ENCODE data around the gene KCNS1.
"Not testable (repeated sequence)": the region's sequence is repeated elsewhere in the genome, so short reads cannot be mapped to it uniquely, and the experiment has no call there.

Gene KCNS1

GRCh38 chr20:45067558-45067957, 33.4 kb downstream of the KCNS1 start:
- H3K4me3 ChIP-seq (ENCODE audit: low read length), result no peak overlapping the region
- H3K9me3 ChIP-seq (ENCODE audit: control insufficient read depth, low read length), result no peaks in the 10 kb centered on the region
- no peak overlapping the region for H3K9ac ChIP-seq (ENCODE audit: low read length)
- no peaks in the 10 kb centered on the region for H3K4me1 ChIP-seq (ENCODE audit: control insufficient read depth, insufficient read depth, low read length)
- H3K27me3 ChIP-seq (ENCODE audit: control insufficient read depth, insufficient read depth, low read length), result no peaks in the 10 kb centered on the region
- no peaks in the 10 kb centered on the region for H3K36me3 ChIP-seq (ENCODE audit: control insufficient read depth, insufficient read depth, low read length)

GRCh38 chr20:45067087-45067486, 33.8 kb downstream of the KCNS1 start:
- H3K4me3 ChIP-seq (ENCODE audit: low read length), result no peak overlapping the region
- H3K36me3 ChIP-seq (ENCODE audit: control insufficient read depth, insufficient read depth, low read length), result no peaks in the 10 kb centered on the region
- no peak overlapping the region for H3K9ac ChIP-seq (ENCODE audit: low read length)
- H3K27me3 ChIP-seq (ENCODE audit: control insufficient read depth, insufficient read depth, low read length), result no peaks in the 10 kb centered on the region
- H3K9me3 ChIP-seq (ENCODE audit: control insufficient read depth, low read length), result no peaks in the 10 kb centered on the region
- H3K4me1 ChIP-seq (ENCODE audit: control insufficient read depth, insufficient read depth, low read length), result no peaks in the 10 kb centered on the region

- Histone ChIP-seq H3K9ac (ENCODE audit: low read length) (no peak overlapping the region), H3K4me3 (ENCODE audit: low read length) (no peak overlapping the region), H3K36me3 (ENCODE audit: control insufficient read depth, insufficient read depth, low read length) (no peaks in the 10 kb centered on the region), H3K27me3 (ENCODE audit: control insufficient read depth, insufficient read depth, low read length) (no peaks in the 10 kb centered on the region), H3K9me3 (ENCODE audit: control insufficient read depth, low read length) (no peaks in the 10 kb centered on the region), H3K4me1 (ENCODE audit: control insufficient read depth, insufficient read depth, low read length) (no peaks in the 10 kb centered on the region)
These were observed 34.6 kb downstream of the KCNS1 start for GRCh38 chr20:45066372-45066771.

DNA sequence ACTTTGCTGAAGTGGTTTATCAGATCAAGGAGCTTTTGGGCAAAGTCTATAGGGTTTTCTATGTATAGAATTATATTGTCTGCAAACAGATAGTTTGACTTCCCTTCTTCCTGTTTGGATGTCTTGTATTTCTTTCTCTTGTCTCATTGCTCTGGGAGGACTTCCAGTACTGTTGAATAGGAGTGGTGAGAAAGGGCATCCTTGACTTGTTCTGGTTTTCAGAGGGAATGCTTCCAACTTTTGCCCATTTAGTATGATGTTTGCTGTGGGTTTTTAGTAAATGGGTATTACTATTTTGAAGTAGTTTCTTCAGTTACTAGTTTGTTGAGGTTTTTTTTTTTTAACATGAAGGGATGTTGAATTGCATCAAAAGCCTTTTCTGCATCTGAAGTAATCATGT, 36.1 kb downstream of the KCNS1 start:
- Histone ChIP-seq H3K9me3 (ENCODE audit: control insufficient read depth, low read length) (no peaks in the 10 kb centered on the region), H3K4me1 (ENCODE audit: control insufficient read depth, insufficient read depth, low read length) (no peaks in the 10 kb centered on the region), H3K9ac (ENCODE audit: low read length) (no peak overlapping the region), H3K4me3 (ENCODE audit: low read length) (no peak overlapping the region), H3K36me3 (ENCODE audit: control insufficient read depth, insufficient read depth, low read length) (no peaks in the 10 kb centered on the region), H3K27me3 (ENCODE audit: control insufficient read depth, insufficient read depth, low read length) (no peaks in the 10 kb centered on the region)

- not testable (repeated sequence) for H3K9ac ChIP-seq (ENCODE audit: low read length); H3K36me3 ChIP-seq (ENCODE audit: control insufficient read depth, insufficient read depth, low read length); H3K4me3 ChIP-seq (ENCODE audit: low read length); H3K4me1 ChIP-seq (ENCODE audit: control insufficient read depth, insufficient read depth, low read length); H3K27me3 ChIP-seq (ENCODE audit: control insufficient read depth, insufficient read depth, low read length); H3K9me3 ChIP-seq (ENCODE audit: control insufficient read depth, low read length)
These were observed 37.8 kb downstream of the KCNS1 start for GRCh38 chr20:45063107-45063506.

DNA sequence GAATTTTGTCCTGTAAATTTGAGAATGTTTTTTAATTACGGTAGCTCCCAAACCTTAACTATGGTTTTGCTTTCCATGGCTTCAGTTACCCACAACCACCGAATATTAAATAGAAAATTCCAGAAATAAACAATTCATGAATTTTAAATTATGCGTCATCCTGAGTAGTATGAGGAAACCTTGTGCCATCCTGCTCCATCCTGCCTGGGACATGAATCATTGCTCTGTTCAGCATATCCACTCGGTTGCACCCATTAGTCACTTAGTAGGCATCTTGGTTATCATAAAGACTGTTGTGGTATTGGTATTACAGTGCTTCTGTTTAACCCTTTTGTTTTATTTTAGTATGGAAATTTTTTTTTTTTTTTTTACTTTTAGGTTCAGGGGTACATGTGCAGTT, 39.7 kb downstream of the KCNS1 start:
- H3K36me3 ChIP-seq (ENCODE audit: control insufficient read depth, insufficient read depth, low read length), result no peaks in the 10 kb centered on the region
- H3K9ac ChIP-seq (ENCODE audit: low read length), result no peak overlapping the region

DNA sequence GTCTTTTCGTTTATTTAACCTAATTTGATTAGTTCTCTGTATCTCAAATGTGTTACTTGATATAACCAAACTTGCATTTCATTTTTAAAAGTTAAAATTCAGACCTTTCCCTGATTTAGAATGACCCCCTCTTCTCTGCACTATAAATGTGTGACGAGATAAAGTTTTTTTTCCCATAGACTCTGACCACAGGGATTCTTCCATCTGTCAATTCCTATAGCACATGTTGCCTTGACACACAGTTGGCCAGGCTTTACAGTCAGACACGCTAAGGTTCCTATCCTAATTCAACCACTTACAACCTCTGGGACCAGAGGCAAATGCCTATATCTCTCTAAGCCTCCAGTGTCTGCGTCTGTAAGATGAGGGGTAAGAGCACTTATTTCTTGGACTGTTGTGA, 40.6 kb downstream of the KCNS1 start:
- Histone ChIP-seq H3K27me3 (ENCODE audit: control insufficient read depth, insufficient read depth, low read length) (no peaks in the 10 kb centered on the region), H3K9ac (ENCODE audit: low read length) (no peak overlapping the region), H3K4me1 (ENCODE audit: control insufficient read depth, insufficient read depth, low read length) (peaks cover 10% of the 10 kb centered on the region), H3K4me3 (ENCODE audit: low read length) (no peak overlapping the region), H3K36me3 (ENCODE audit: control insufficient read depth, insufficient read depth, low read length) (no peaks in the 10 kb centered on the region), H3K9me3 (ENCODE audit: control insufficient read depth, low read length) (no peaks in the 10 kb centered on the region)

More for the DNA sequence above, 39.7 kb downstream of the KCNS1 start:
- no peaks in the 10 kb centered on the region for H3K27me3 ChIP-seq (ENCODE audit: control insufficient read depth, insufficient read depth, low read length)
- peaks cover 9% of the 10 kb centered on the region for H3K4me1 ChIP-seq (ENCODE audit: control insufficient read depth, insufficient read depth, low read length)
- no peaks in the 10 kb centered on the region for H3K9me3 ChIP-seq (ENCODE audit: control insufficient read depth, low read length)
- no peak overlapping the region for H3K4me3 ChIP-seq (ENCODE audit: low read length)

GRCh38 chr20:45059022-45059728, 41.8 kb downstream of the KCNS1 start:
- no peak overlapping the region for H3K9ac ChIP-seq (ENCODE audit: low read length)
- H3K9me3 ChIP-seq (ENCODE audit: control insufficient read depth, low read length), result no peaks in the 10 kb centered on the region
- H3K4me1 ChIP-seq (ENCODE audit: control insufficient read depth, insufficient read depth, low read length), result peaks cover 10% of the 10 kb centered on the region
- no peak overlapping the region for H3K4me3 ChIP-seq (ENCODE audit: low read length)
- no peaks in the 10 kb centered on the region for H3K27me3 ChIP-seq (ENCODE audit: control insufficient read depth, insufficient read depth, low read length)
- H3K36me3 ChIP-seq (ENCODE audit: control insufficient read depth, insufficient read depth, low read length), result no peaks in the 10 kb centered on the region

DNA sequence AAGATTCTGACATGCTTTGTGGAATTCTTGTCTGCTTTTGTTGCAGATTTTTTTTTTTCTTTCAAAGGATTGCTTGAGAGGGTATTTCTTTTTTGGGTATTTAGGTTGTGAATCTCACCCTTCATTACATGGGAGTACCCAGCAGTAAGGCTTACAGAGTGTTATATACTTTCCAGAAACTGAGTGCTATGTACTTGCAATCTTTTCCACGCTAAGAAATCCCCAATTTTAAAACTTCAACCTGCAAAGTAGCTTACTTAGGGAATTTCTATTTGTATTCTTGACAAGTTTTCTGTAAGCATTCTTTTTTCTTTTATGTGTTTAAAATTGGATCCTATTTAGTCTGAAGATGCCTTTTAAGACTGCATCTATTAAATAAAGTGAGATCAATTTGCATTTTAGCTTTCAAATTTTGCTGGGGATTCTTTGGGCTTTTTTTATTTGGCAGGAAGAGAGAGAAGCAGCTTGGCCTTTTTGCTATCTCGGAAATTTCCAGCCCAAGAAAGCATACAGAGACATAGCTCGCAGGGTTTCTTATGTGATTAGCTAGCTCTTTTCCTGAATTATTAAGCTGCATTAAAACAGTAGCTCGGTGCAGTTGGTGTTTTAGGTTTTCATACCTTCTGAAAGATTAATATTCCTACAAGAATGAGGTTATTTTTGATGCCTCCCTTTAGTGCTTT, 42.6 kb downstream of the KCNS1 start:
- Histone ChIP-seq H3K36me3 (ENCODE audit: control insufficient read depth, insufficient read depth, low read length) (no peaks in the 10 kb centered on the region), H3K9me3 (ENCODE audit: control insufficient read depth, low read length) (no peaks in the 10 kb centered on the region), H3K4me3 (ENCODE audit: low read length) (no peak overlapping the region), H3K9ac (ENCODE audit: low read length) (no peak overlapping the region), H3K27me3 (ENCODE audit: control insufficient read depth, insufficient read depth, low read length) (no peaks in the 10 kb centered on the region), H3K4me1 (ENCODE audit: control insufficient read depth, insufficient read depth, low read length) (peaks cover 10% of the 10 kb centered on the region)

- Histone ChIP-seq H3K4me1 (ENCODE audit: control insufficient read depth, insufficient read depth, low read length) (peaks cover 10% of the 10 kb centered on the region), H3K27me3 (ENCODE audit: control insufficient read depth, insufficient read depth, low read length) (no peaks in the 10 kb centered on the region), H3K9ac (ENCODE audit: low read length) (no peak overlapping the region), H3K36me3 (ENCODE audit: control insufficient read depth, insufficient read depth, low read length) (no peaks in the 10 kb centered on the region), H3K4me3 (ENCODE audit: low read length) (no peak overlapping the region), H3K9me3 (ENCODE audit: control insufficient read depth, low read length) (no peaks in the 10 kb centered on the region)
These were observed 44.3 kb downstream of the KCNS1 start for GRCh38 chr20:45056473-45057173.

GRCh38 chr20:45055056-45055455, 45.9 kb downstream of the KCNS1 start:
- Histone ChIP-seq H3K27me3 (ENCODE audit: control insufficient read depth, insufficient read depth, low read length) (no peaks in the 10 kb centered on the region), H3K9ac (ENCODE audit: low read length) (no peak overlapping the region), H3K4me3 (ENCODE audit: low read length) (no peak overlapping the region), H3K36me3 (ENCODE audit: control insufficient read depth, insufficient read depth, low read length) (no peaks in the 10 kb centered on the region), H3K9me3 (ENCODE audit: control insufficient read depth, low read length) (no peaks in the 10 kb centered on the region), H3K4me1 (ENCODE audit: control insufficient read depth, insufficient read depth, low read length) (peaks cover 10% of the 10 kb centered on the region)

All from mucosa of stomach (tissue), 1 donor.